Umbilical cord (tissue), 2 donors: ENCODE results near the gene GFAP. TPM values are rescaled to one million over a fixed set of nuclear protein-coding genes. Genes with fewer than 3 reads are reported as not detected.

ENCODE experiments used
- DNase-seq: peaks from one replicate; pipeline ENCODE4 v3.0.0-alpha.2; 2015; ENCODE audit warnings: low spot score
- total RNA-seq: library from RNA; depleted of rRNA; stranded (reverse); fragments of >200 nt; gene quantifications from one replicate; pipeline ENCODE4 v1.2.3, GENCODE V29; 2014; ENCODE audit warnings: low replicate concordance; ENCODE audit not compliant: insufficient read depth

The GFAP gene
- total RNA-seq, 1 donor from 2014 or later = 6.7 TPM

DNA sequence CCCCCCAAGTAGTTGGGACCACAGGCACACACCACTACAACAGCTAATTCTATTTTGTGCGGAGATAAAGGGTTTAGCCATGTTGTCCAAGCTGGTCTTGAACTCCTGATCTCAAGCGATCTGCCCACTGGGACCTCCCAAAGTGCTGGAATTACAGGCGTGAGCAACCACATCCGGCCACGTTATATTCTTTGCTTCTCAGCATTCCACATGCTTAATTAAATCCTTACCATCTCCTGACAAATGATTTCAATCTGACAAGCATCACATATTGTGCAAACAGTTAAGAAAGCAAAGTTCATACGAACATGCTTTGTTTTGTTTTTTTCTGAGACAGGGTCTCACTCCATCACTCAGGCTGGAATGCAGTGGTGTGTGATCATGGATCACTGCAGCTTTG lies 49.4 kb downstream of the GFAP start:
- no peak for DNase-seq

GRCh38 chr17:44865231-44865660 lies 50.1 kb downstream of the GFAP start:
- DNase-seq = peak; percentile 72

DNA sequence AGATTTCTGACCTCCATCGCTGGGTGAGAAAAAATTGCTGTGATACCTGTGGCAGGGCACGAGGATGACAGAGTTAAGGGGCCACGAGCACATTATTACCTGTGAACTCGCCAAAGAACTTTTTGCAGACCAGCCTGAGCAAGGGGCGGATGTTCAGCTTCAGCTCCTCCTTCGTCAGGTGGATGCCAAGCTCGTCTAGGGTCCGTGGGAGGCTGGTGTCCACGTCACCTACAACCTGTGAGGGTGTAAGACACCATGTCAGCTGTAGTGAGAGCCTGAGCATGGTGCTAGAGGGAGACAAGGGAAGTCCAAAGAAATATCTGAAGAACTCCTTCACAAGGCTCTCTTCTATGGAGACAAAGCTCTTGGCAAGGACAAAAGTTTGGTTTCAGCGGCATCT lies 50.5 kb downstream of the GFAP start:
- no peak for DNase-seq

DNA sequence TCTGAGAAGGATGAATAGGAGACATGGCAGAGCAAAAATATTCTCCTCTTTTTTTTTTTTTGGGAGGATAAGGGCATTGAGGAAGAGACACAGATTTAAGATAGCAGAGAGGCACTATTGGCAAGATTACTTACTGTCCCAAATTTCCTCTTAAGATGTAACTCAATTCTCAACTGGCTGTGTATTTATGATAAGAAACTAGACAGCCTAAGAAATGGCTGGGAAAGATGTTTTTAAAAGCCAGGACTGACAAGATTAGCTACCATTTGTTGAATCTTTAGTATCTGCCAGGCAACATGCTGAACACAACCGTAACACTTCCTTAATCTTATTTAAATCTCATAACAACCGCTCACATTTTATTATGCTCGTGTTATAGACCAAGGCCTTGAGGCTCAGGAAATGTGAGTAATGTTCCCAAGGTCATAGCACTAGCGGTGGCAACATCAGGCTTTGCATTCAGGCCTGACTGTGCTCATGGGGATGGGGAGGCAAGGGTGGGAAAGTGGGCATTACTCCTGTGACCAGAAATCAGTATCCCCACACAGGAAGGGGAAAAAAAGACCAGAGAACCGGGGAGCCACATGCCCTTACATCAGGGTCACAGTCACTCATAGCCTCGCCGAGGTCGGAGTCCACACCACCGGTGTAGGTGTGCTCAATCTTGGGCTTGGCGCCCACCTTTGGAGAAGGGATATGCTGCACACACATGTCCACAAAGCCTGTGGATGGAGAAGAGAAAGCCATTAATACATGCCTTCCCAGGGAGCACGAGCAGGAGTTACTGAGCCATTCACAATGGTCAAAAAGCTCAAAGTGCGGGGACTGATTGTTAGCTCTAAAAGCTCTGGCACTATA lies 52.0 kb downstream of the GFAP start:
- no peak for DNase-seq

DNA sequence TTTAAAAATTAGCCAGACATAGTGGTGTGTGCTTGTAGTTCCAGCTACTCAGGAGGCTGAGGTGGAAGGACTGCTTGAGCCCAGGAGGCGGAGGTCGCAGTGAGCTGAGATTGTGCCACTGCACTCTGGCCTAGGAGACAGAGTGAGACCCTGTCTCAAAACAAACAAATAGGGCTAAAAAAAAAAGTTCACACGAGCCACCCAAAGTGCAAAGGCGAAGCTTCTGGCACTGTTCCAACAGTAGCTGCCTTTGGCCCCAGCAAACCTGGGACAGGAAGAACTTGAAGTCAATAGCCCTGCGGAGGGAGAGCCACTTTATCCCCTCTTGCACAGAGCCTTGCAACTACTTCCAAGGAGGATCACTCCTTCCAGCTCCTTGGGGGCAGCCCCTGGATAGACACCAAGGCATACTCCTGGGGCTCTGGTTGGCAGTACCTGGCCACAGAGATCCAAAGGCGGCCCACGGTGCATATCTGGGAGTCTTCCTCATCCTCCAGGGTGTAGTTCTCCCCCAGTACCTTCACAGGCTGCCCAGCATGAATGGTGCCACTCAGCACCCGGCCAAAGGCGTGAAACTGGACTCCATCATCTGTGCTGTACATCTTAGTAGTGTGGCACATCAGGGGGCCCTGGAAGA lies 52.9 kb downstream of the GFAP start:
- DNase-seq = no peak

DNA sequence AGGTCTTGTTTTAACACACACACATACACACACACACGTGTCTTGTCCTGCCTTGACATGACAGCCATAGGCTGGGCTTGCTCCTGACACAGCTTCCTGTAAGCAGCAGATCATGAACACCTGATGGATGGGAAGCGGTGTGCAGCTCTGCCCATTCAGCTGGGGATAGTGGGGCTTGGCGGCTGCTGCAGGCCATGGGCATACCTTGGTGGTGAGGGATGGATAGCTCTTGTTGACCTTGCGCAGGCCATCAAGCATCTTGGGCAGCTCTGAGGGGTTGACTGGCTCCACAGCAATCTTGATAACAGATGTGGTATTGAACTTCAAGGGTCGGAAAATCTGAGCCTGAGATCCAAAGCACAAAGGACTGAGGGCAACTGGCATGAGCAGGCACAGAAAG lies 55.6 kb downstream of the GFAP start:
- DNase-seq = no peak

DNA sequence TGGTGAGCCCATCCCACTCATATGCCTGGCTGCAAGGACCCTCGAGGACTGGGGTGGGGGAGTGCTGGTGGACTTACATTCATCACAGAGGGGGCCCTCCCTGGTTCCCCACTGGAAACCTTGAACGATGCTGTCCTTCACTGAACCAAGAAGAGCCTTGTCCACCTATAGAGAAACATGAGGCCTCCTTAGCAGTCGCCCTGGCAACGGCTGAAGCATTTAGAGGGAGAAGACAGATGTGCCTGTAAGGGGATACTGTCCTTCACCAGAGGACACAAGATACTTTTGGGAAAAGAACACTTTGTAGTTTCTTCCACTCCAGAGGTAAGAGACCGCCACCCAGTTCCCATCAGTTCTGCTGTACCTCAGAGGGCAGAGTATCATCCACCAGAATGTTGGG lies 61.1 kb downstream of the GFAP start:
- no peak for DNase-seq

Other genes with a start within 250 kb of the GFAP start
- gene CCDC43, start 225.7 kb downstream of the GFAP start, total RNA-seq = 31.1 TPM
- gene DBF4B, start 206.8 kb downstream of the GFAP start, total RNA-seq = 5.1 TPM
- 1.4 TPM for gene ADAM11, start 156.5 kb downstream of the GFAP start, total RNA-seq
- 22.4 TPM for gene GJC1, start 85.2 kb downstream of the GFAP start, total RNA-seq
- gene HIGD1B, start 67.6 kb downstream of the GFAP start, total RNA-seq = not detected
- 57.8 TPM for gene EFTUD2, start 16.1 kb downstream of the GFAP start, total RNA-seq
- gene KIF18B, start 32.3 kb upstream of the GFAP start, total RNA-seq = 1.4 TPM
- gene C1QL1, start 52.8 kb upstream of the GFAP start, total RNA-seq = not detected
- 14.9 TPM for gene DCAKD, start 136.1 kb upstream of the GFAP start, total RNA-seq
- gene NMT1, start 145.8 kb upstream of the GFAP start, total RNA-seq = 55.1 TPM
- gene PLCD3, start 217.0 kb upstream of the GFAP start, total RNA-seq = 12.0 TPM
- 0.72 TPM for gene ACBD4, start 220.2 kb upstream of the GFAP start, total RNA-seq
- 14.4 TPM for gene HEXIM1, start 233.0 kb upstream of the GFAP start, total RNA-seq
- 1.9 TPM for gene HEXIM2, start 246.4 kb upstream of the GFAP start, total RNA-seq